Hematopoietic multipotent progenitor cell treated with erythropoietin and hydrocortisone succinate and interleukin-3 and kit ligand, for 15 days (in vitro differentiated cells): ENCODE data around the gene KCNB1.

ENCODE experiments used
- DNase-seq: peaks from one replicate; pipeline ENCODE4 v3.0.0-alpha.2; 2015; ENCODE audit warnings: low spot score

The KCNB1 gene

GRCh38 chr20:49351775-49352174 is 130.7 kb downstream of the KCNB1 start:
- no peak for DNase-seq

GRCh38 chr20:49349694-49350252 is 132.7 kb downstream of the KCNB1 start:
- DNase-seq: no peak

- no peak for DNase-seq
Observed at GRCh38 chr20:49349078-49349477, 133.4 kb downstream of the KCNB1 start.

- no peak for DNase-seq
Observed at GRCh38 chr20:49348563-49348962, 133.9 kb downstream of the KCNB1 start.

- DNase-seq: no peak
Observed at GRCh38 chr20:49347156-49347555, 135.3 kb downstream of the KCNB1 start.

DNA sequence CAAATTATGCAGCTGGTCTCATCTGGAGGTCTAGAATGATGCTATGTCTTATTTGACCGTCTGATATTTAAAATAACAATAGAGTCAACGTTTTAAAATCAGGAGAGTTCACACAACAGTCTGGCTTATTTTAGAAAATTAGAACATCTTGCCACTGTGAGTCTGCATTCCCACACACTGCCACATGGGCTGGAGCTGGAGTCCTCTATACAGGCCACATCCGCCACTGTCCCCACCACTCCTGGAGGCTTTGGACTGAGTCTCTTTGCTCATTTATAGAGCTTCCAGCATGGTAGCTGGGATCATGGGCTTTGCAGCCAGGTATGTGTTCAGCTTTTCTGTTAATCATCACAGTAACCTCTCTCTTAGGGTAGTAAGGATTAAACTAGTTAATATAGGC is 135.8 kb downstream of the KCNB1 start:
- no peak for DNase-seq

GRCh38 chr20:49345524-49345923 is 136.9 kb downstream of the KCNB1 start:
- no peak for DNase-seq

DNA sequence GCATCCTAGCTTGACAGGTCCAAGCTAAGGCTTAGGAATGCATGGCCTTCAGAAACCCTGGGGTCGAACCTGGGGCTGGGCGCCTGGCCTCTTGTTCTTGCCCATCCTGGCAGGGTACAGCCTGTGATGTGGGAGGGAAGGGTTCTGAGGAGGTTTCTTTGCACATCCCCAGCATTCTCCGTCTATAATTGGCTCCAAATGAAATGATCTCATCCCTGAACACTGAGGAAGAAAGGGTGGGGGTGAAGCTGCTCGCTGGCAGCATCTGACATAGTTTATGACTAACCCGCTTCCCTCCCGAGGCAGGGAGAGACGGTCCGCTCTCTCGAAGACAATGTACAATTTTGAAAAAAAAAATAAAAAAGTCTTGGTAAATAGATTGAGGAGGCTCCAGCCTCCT is 137.5 kb downstream of the KCNB1 start:
- DNase-seq: no peak

DNA sequence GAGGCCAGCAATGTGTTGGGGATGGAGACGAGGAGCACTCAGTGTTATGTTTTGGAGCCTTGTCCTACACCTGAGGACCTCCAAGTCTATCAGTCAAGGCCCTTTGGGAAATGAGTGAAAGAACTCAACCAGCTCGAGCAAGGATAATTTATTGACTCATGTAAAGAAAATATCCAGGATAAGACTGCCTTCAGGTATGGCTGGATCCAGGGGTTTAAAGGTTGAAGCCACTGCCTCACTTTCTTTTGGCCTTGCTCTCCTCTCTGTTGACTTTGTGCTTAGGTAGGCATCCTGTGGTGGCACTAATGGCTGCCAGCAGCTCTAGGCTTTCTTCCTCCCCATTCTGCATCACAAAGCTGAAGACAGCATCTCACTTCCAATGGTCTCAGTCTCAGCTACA is 138.3 kb downstream of the KCNB1 start:
- DNase-seq: no peak

DNA sequence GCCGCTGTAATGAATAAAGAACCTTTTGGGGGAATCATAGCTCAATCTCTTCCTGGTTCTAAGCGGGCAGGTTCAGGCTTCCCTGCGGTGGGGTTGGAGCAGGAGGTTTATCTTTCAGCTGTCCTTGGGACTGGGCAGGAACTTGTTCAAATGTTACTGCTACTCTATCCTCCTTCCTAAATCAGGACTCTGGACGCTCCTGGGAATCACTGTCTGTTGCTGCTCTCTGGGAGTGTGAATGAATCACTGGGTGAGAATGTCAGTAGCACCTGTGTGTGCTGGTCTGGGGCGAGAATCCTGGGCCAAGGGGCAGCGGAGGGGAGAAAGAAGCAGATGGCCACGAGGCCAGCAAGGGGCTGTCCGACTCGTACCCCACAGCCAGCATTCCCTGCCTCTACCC is 139.2 kb downstream of the KCNB1 start:
- DNase-seq: no peak

GRCh38 chr20:49340161-49340966 is 142.1 kb downstream of the KCNB1 start:
- DNase-seq: no peak

DNA sequence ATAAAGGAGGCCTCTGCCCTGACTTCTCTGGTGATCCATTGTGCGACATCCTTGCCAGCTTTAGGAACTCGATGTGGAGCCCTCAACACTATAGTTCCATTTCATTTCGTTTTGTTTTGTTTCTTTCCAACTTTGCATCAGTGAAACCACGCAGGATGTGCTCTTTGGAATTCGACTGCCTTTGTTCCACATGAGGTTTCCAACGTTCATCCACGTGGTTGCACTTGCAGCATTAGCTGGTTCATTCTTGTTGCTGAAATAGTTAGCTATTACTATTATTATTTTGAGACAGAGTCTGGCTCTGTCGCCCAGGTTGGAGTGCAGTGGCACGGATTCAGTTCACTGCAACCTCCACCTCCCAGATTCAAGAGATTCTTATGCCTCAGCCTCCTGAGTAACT is 143.3 kb downstream of the KCNB1 start:
- DNase-seq: no peak

DNA sequence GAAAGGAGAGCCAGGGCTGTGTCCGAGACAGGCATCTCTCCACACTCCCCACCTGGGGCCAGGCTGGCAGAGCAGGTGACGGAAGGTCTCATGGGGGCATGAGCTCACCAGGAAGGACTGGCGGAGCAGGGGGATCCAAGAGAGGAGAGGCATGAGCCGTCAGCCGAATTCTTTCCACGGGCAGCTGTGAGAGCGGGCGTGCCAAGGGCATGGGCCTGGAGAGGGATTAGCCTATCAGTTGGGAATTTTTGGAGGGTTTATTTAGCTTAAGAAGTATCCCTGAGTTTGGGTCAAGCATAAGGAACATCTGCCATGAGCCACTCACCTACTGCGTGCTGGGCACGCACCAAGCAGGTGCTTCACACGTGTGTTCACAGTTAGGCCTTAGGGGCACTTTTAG is 144.4 kb downstream of the KCNB1 start:
- DNase-seq: no peak

DNA sequence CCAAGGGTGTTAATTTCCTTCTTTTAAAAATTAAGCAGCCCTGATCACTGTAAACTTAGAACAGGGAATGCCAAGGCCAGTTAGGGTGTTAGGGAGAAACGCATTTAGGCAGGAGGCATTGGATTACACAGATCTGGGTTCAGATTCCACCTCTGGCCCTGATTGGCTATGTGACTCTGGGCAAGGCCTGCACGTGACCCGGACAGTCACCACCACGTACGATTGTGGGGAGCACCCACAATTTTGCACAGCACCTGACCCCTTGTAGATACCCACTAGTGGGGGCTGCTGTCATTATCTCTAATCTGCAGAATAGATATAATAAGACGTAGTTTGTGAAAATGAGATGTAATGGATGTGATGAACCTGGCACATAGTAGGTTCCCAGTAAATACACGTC is 145.1 kb downstream of the KCNB1 start:
- DNase-seq: no peak

GRCh38 chr20:49336786-49337185 is 145.7 kb downstream of the KCNB1 start:
- DNase-seq: no peak

- no peak for DNase-seq
Observed at GRCh38 chr20:49335476-49335875, 147.0 kb downstream of the KCNB1 start.

DNA sequence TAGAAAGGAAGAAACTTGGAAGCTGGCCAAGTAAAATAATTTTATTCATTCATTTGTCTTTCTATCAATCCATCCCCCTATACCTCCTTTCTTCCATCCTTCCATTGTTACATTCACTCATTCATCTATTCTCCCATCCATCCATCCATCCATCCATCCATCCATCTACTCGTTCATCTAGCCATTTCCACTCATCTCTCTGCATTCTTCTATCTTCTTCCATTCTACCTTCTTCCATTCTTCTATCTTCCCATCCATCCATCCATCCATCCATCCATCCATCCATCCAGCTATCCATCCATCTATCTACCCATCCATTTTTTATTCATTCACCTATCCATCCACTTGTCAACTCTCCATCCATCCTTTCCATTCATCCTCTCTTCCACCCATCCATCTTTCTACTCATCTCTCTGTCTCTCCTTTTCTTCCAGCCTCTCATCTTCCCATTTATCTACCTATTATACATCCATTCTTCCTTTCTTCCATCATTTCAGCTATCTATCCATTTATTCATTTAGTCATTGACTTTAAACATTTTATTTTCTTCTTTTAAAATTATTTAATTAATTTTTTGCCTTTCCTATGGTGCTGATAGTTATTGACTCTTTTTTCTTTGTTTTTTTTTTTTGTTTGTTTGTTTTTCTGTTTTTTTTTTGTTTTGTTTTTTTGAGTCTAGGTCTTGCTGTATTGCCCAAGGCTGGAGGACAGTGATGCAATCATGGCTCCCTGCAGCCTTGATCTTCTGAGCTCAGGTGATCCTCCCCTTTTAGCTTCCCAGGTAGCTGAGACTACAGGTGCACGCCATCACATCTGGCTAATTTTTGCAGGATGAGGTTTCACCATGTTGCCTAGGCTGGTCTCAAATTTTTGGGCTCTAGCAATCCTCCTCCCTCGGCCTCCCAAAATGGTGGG is 151.5 kb downstream of the KCNB1 start:
- DNase-seq: no peak

DNA sequence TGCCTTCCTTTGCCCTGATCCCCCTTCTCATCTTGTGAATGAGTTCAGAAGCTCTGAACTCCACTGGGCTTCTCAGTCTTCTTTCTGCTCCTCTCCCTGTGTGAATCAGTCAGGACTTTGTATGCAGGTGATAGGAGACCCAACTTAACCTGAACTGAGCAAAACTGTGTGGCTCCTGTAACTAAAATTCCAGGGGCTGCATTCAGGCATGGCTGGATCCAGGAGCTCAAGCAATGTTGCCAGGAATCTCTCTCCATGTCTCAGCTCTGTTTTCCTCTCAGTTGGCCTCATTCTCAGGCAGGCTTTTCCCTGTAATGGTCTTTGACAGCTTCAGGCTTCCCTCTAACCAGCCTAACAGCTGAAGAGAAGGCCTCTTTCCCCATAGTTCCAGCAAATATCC is 153.7 kb downstream of the KCNB1 start:
- no peak for DNase-seq

- no peak for DNase-seq
Observed at GRCh38 chr20:49326026-49326425, 156.4 kb downstream of the KCNB1 start.

DNA sequence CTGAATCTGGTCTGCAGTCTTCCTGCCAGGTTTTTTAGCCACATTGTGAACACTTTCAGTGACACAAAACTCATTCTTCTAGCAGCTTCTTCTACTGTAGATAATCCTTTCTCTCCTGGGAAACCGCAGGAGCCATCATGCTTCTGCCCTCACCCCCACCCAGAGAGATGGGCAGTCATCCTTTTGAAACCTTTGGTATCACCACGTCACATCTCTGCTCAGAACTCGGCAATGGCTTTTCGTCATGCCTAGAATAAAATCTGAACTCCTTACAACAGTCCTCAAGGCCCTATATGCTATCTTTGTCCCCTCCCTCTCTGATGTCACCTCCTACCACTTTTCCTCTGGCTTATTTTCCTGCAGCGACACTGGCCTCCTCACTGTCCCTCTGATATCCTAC is 158.2 kb downstream of the KCNB1 start:
- DNase-seq: no peak

GRCh38 chr20:49323622-49324238 is 158.7 kb downstream of the KCNB1 start:
- no peak for DNase-seq

DNA sequence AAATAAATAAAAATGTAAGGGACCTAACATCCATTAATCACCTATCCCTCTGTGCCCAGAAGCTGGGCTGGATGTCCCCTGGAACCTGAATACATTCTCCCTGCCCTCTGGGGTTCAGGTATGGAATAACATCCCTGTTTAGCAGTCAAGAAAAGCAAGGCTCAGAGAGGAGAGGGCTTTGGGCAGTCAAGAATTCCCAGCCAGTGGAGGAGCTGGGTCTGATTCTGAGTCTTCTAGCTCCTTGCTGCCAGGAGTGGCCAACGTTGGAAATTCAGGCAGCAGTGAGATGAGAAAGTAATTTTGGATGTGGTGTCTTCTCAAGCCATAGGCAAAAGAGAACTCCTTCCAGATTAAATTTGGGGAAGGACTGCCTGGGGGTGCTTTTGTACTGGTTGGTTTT is 162.0 kb downstream of the KCNB1 start:
- no peak for DNase-seq
